Glomerular visceral epithelial cell (primary cell): ENCODE data around the gene GABBR1.

Experiments used
- DNase-seq: peaks from one replicate; pipeline ENCODE4 v3.0.0-alpha.2; 2016; ENCODE audit errors: extremely low spot score

GABBR1 gene

DNA sequence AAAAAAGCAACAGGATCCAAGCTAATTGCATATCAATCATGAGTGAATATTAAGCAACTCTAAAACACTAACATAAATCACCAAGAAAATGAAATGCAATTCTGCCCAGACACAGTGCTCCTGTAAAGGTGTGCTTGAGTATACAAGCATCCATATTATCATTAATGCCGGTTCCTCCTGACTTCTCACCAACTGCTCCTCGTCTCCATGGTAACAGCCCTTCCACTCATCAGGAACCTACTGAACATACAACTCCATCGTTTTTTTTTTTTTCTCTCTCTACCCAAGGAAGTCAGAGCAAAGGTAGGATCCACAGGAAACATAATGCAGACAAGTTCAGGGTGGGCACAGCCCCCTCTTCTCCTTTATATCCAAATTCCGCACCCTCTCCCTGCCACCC is 12.4 kb downstream of the GABBR1 start:
- DNase-seq: no peak

DNA sequence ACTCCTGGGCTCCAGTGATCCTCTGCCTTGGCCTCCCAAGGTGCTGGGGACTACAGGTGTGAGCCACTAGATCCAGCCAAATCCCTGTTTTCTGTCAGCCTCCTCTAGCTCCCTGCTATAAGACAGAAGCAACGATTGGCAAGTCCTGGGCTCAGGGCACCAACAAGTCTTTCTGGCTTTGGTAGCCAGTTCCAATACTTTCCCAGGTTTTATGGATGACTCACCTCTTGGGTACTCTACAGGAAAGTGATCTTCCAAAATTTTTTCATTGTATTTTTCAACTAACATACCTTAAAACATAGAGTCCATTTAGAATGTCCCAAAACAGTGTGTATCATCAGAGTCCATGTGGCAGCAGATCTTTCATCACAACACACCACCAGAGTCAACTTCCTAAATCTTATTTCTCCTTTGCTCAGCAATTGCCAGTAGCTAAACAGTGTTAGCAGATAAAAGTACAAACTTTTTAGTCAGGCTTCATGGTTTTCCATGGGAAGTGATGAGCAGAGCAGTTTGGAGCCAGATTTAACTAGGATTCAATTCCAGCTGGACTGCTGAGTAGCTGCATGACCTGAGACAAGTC is 13.3 kb downstream of the GABBR1 start:
- no peak for DNase-seq

DNA sequence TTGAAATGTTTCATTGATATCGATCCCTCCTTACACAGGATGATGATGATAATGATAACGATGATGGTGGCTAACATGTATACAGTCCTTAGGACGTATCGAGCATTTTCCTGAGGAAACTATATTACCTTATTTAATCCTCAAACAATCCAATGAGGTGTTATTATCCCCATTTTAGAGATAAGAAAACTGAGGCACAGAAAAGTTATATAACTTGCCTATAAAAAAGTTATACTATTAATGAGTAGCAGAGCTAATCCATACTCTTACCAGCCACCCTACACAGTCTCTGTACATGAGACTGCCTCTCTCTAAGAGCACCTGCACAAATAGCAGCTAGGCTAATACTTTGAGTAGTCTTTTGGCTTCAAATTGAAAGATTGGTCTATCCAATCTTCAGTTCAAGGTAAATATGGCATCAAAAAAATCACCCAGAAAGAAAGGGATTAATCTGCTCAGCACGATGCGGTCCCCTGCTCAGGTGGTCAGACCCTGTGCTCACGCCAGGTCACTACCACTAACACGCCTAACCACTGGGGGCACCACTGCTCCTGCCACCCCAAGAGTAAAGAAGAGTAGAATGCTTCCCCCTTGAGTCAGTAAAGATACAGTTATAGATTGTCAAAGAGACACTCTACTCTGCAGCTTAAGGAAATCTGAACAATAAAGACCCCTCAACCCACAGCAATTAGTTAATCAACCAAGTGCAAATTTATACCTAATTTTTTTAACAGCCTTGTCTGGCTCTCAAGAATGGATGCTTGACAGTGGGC is 15.0 kb downstream of the GABBR1 start:
- no peak for DNase-seq

DNA sequence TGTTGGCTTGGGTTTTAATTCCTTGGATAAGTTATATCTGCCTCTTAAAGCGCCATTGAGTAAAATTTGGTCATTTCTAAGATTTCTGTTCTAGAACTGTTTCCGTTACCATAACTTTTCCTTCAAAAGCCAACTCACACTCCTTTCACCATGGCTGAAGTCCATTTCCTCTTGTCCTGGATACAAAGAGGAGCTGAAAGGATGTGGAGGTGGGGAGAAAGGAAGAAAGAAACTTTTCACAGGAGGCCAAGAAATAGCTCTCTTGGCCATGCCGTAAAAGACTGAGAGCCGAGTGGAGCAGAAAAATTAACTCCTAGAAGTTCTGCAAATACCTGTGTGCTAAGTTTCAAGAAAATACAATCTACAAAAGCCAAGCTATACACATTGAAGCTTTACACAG is 21.6 kb downstream of the GABBR1 start:
- DNase-seq: no peak

DNA sequence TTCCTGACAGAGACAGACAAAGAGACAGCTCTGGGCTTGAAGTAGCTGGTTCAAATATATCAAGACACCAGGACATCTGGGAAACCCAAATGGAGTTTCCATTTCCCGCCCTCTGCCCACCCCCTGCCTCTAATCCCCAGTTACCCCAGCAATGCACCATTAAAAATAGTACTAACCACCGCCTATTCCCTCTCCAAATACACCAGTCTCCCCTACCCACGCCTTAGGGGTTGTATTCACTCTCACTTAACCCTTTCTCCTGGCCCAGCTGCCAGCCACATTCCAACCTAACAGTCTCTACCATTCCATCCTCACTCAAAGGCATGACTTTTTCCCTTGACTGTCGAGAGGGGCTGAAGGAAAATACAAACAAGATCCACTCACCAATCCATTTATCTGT is 22.4 kb downstream of the GABBR1 start:
- DNase-seq: no peak

DNA sequence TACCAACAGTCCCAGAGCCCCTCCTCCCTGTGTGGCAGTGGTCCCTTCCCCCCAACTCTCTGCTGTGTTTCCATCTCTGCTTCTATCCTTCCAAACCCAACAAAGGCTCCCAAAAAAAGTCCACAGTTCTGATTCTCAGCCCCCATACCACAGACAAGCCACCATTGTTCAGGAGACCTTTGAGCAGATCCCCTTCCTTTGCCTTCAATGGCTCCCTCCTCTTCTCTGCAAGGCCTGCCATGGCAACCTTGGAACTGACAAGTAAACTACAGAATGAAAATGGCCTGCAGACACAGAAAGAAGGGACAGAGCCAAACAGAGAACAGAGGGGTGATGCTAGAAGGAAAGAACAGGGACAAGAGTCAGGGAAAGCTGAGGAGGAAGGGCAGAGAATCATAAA is 24.9 kb downstream of the GABBR1 start:
- DNase-seq: no peak

DNA sequence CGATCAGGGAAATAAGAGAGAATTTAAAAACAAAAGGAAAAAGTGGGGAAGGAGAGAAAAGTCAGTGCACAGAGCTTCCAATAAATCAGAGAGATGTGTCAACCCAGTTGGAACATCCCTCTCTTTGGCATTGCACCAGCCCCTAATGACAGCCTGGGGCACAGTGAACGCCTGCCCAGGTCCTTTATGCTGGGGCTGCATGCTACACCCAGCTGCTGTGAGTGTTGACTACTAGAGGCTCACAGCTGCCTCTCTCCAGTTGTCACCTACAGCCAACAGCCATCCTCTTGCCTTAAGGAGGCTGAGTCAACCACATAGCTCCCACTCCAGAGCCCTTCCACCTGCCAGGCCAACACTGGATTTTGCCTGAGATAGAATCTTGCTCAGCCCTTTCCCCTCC is 29.1 kb downstream of the GABBR1 start:
- DNase-seq: no peak

DNA sequence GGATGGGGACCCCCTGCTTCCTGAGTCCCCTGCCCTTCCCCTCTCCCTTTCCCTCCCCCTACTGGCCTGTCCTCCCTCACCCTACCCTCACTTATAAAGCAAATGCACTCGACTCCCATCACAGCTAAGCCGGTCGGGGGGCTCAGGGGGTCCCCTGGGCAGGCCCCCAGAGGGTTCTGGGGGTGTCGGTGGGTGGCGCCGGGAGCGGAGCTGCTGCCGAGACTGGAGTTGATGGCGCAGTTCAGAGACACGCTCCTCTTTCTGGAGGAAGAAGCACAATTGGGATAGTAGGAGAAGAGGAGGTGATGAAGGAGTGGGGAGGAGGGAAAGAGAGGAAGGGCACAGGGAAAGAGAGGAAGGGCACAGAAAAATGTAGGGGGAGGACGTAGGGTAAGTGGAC is 29.5 kb downstream of the GABBR1 start:
- no peak for DNase-seq

DNA sequence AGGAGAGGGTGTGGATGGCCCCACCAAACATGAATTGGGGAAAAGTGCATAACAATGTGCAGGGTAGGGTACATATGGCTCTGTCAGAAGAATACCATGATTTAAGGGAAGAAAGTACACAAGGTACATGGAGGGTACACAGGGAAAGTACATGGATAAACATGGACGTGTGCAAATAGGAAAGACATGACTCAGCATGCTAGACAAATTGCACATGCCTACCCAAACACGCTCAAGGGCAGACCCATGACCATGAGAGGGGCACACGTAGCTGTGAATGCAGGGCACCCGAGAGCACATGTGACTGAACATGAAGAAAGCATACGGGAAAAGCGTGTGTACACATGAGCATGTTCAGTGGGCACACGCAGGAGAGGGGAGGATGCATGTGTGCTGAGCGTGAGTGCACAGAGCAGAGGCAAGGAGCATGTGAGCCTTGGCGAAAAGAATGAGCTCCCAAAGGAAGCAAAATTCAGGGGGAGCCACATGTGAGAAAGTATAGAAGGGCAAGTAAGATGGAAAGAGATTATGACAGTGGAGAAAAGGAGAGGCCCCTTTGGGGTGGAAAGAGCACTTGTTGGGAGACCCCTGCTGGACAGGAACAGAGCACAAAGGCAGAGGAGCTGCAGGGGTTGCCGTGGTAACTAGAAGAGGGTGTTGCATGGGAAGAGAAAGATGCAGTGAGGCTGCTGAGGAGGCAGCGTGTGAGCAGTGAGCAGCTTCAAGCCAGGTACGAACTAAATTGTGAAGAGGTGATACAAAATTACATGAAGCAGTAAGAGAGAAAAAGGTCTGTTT is 30.2 kb downstream of the GABBR1 start:
- peak; percentile 42 for DNase-seq

DNA sequence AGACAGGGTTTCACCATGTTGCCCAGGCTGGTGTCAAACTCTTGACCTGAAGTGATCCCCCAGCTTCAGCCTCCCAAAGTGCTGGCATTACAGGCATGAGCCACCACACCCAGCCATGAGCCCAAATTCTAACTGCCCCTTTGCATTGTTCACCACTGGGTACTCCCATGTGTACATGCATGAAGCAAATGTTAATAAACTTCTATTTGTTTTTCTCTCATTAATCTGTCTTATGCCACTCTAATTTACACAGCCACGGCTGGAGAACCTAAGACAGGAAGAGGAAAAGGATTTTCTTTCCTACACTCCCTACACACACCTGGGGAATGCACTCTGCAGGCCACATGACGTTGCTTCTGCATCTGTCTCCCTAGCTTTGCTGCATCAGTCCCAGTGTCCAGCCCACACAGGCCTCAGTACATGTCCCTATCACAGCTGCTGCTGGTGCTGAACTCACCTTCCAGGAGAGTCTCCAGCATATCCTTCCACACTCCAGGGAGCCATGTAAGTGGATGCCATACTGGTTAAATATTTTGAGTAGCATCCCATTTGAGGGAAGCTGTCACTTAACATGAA is 34.7 kb downstream of the GABBR1 start:
- no peak for DNase-seq

DNA sequence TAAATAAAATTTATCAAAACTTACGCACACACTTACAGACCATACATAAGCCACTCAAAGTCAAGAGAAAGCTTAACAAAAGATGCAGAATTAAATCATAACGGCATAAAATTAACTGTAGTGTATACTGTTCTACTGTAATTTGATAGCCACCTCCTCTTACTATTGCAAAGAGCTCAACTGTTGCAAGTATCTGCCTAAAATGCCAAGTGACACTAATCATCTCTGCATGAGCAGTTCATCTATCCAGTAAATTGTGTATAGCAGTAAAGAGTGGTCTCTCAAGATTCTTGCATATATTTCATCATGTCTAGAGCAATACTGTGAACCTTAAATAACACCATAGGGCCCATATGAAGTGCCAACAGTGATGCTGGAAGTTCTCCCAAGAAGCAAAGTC is 35.8 kb downstream of the GABBR1 start:
- DNase-seq: no peak

DNA sequence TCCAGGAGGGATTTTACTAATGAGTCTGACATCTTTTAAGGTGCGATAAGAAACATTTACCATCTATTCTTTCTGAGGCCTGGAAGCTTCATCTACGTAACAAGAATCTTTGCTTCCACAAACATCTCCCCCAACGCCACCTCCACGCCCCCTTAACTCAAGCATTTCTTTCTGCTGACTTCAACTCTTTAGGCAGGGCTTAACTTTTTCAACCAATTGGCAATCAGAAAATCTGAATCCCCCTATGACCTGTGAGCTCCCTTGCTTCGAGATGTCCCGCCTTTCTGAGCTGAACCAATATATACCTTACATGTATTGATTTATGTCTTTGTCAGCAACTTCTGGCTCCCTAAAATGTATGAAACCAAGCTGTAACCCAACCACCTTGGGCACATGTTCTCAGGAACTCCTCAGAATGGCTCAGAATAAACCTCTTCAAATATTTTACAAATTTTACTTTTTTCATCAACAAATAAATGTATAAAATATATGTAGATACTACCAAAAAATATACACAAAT is 36.5 kb downstream of the GABBR1 start:
- no peak for DNase-seq

DNA sequence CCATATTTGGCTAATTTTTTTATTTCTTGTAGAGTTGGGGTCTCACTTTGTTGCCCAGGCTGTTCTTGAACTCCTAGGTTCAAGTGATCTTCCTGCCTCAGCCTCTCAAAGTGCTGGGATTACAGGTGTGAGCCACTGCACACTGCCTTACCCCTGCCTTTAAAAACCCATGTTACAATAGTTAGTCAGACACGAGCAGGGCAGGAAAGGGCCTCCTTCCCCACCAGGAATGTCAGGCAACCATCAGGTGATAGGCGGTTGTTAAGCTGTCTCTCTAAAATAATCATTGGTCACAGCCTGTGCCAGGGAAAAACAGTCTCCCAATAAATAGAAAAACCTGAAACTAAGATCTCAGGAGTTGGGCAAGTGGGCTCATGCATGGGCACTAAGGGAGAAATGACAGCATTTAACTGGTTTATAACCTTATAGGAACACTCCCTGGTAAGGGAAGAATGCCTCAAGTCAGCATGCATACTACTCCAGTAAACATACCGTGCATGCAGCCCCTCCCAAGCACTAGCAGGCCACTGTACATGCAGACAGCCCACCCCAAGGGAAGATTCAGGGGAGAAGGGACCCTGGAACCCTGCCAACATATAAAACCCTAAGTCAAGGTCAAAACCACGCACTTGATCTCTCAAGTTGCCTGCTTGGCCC is 39.7 kb downstream of the GABBR1 start:
- no peak for DNase-seq

DNA sequence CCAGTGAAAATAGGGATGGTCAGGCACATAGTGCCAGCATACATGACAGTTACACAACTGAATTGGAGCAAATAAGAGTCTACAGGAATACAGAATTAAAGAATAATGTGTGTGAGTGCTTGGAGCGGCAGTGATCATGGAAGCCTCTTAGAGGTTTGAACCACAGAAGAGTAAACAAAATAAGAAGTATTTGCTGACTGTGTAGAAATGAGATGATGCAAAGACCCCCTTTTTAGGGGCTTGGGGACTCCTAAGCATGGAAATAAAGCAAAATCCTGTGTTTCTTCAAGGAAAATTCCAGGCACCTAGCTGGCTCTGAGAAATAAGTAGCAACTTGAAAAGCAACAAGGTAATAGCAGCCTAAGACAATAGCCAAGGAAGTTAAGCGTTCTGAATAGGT is 41.3 kb downstream of the GABBR1 start:
- DNase-seq: no peak

DNA sequence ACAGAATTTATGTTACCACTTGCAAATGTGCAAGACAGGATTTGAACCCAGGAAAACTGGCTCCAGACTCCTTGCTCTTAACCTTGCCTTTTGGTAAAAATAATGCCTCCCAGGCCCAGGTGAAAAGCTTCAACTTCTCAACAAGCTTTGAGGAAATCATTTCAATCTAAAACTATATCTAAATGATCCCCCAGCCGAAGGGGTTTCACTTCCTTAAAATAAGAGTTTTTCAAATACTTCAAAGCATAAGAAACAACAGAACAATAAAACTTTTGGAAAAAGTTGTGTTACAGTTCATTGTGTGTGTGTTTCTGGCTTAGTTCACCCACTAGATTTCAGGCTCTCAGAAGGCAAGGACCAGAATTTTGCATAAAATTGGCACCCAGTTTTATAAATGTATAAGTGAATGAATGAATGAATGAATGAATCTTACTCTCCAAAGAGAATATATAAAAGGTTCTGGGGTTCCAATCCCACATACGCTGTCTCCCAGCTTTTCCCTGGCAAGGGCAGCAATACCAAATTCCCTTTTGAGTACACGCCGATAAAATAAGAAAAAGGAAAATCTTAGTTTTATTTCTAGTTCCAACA is 42.7 kb downstream of the GABBR1 start:
- DNase-seq: no peak

DNA sequence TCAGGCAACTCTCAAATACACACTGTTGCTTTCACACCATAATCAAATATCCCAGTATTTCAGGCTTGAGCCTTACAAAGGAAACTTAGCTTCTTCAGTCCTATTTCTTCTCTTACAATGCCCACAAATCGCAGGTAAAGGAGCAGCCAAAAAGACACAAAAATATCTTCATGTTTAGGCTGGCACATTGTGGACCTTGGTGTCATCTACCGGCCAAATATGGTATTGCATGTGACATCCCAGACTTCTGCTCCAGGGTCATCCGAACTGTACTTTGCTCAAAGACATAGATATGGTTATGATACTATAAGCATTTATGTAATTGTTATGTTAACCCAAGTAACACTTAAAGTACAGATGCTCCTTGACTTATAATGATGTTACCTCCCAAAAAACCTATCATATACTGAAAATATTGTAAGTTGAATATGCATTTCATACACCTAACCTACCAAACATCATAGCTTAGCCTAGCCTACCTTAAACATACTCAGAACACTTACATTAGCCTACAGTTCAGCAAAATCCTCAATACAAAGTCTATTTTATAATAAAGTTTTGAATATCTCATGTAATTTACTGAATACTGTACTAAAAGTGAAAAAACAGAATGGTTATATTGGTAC is 43.4 kb downstream of the GABBR1 start:
- DNase-seq: peak; percentile 68

DNA sequence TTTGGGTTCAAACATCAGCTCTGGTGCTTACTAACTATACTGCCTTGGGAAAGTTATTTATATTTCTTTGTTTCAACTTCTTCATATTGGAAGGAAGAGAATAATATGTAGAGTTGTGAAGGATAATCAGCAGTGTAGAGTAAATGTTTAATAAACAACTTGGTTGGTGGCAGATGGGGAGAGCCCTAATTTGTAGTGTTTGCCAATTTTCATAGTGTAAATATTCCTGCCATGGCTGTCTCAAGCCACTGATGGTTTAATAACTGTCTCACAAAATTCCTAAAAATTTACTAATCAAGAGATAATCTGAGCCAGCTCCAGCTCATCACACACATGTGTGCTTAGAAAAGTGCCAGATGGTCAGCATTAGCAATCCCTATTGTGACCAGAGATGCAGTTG is 48.2 kb downstream of the GABBR1 start, which contains the start of gene OR2H2:
Gene OR2H2 (plus strand): TSS at position 301 of the 400 bp plus-strand sequence. CDS start 2,824 bp downstream, outside the sequence.
- no peak for DNase-seq

DNA sequence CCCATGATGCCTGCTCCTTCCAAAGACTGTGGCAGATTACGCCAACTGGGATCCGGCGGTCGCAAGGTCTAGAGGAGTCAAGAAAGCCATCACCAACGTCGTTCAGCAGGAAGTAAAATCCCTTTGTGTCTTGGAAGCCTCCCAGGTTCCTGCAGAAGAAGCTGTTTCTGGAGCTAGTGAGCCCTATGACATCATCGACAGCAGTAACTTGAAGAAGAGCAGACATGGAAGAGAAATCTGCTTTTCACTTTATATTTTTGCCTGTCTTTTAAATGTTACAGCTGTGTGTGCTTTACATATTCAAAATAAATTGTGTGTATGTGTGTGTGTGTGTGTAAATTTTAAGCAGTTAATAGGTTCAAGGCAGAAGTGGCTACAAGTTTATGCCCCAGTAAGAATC is 55.4 kb downstream of the GABBR1 start:
- no peak for DNase-seq

DNA sequence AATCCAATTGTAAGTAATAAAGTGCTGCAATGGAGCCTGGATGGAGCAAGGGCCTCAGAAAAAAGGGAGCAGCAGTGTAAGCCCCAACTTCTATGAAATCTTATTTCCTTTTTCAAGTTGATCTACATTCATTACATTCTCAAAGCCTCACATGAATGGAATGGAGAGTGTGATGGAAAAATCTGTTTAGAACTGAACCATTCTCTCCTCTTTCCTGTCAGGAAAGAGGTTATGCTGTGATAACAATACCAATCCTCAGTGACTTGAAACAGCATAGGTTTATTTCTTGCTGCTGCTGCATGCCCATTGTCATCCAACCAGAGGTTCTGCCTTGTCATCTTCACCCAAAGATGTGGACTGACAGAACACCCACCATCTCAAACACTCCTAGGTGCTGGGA is 56.9 kb downstream of the GABBR1 start:
- no peak for DNase-seq

DNA sequence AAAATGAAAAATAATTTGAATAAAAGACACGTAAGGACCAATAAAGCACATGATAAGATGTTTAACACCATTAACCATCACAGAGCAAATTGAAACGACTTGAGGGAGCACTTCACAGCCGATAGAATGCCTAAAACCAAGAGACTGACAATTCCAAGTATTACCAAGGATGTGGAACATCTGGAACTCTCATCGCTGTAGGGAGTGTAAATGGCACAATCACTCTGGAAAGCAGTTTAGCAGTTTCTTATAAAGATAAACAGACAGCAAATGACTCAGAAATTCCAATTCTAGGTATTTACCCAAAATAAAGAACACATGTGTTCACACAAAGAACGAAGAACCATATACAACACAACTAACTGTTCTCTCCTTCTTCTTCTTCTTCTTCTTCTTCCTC is 65.0 kb downstream of the GABBR1 start:
- DNase-seq: no peak

DNA sequence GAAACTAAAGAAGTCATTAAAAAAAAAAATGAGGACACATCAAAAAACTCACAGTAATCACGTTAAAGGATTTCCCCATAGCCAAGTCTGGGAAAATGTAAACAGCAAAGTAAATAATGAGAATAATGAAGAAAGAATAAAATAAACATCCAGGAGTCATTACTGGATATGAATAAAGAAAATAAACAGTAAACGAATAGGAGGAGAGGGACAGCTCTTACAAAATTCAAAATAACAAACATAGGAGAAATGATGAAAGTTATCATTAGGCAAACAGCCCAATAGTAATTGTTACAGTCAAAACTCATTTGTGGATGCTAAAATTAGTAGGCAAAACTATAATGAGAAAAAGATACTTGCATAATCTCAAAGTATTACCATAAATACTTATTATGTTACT is 65.4 kb downstream of the GABBR1 start:
- DNase-seq: no peak
